ENCODE data around the gene GOLGB1.

The GOLGB1 gene

DNA sequence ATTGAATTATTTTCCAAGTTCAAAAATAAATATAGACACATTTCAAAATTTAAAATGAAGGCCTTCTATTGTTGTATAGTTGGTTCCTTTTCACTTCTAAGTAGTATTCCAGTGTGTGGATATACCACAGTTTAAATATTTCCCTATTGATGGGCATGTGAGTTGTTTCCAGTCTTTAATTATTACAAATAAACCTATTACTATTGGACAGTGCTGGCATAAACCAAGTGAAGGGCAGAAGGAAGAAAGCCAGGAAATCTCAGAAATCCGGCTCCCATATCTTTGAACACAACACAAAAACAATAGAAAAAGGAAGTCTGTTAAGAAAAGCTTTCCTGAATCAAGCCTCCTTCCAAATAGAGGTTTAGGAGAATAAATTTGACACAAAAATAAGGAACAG, 26.1 kb downstream of the GOLGB1 start:
- H3K4me3 Mint-ChIP-seq, result no peak overlapping the region
- ATAC-seq (replicated peaks) (no peak), DNase-seq (no peak)
- no peaks in the 10 kb centered on the region for H3K27me3 Mint-ChIP-seq
- H3K4me1 Mint-ChIP-seq, result peaks cover 3 to 12% of the 10 kb centered on the region in 2 donors
- H3K27ac Mint-ChIP-seq, result no peak overlapping the region
- H3K9me3 Mint-ChIP-seq, result no peaks in the 10 kb centered on the region
- H3K36me3 Mint-ChIP-seq, result peaks cover 57 to 66% of the 10 kb centered on the region in 2 donors

DNA sequence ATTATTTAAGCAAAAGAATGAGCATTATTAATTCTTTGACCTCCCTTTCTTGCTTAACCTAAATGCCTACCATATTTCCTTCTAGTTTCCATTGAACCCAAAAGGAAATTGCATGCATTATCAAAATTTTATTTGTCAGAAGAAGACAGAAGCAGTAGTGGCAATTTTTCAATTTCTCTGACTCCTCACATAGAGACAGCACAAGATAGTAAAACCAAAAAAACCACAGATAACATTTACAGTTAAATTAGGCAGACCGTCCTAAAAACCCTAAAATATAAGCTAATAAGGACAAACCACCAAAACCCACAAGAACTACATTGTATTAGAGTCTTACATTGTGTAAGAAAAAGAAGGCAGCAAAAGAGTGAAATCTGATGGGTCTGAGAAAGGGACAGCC, 27.1 kb downstream of the GOLGB1 start:
- H3K36me3 Mint-ChIP-seq, result peaks cover 54 to 65% of the 10 kb centered on the region in 2 donors

DNA sequence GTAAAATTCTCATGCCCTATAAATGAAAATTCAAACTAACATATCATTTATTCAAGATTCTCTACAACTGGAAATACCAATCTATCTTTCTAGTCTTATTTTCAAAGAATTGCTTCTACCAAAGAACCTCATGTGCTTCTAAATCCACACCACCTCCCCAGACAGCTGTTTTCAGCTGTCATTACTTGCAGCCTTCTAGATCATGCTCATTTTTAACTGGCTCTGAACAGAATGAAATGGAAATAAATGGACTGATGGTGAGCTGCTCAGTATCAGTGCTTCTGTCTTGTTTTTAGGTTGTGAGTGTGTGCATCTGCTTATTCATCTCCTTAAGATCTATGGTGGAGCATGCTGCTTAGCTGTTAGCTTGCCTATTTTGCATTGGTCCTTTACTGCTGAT, 29.4 kb downstream of the GOLGB1 start:
- Mint-ChIP-seq H3K36me3 (peaks cover 54 to 62% of the 10 kb centered on the region in 2 donors), H3K27ac (no peak overlapping the region), H3K4me3 (no peak overlapping the region), H3K9me3 (no peaks in the 10 kb centered on the region), H3K4me1 (peaks cover 3 to 12% of the 10 kb centered on the region in 2 donors), H3K27me3 (no peaks in the 10 kb centered on the region)
- ATAC-seq (replicated peaks) (no peak), DNase-seq (no peak)

More for the DNA sequence above, 27.1 kb downstream of the GOLGB1 start:
- DNase-seq, result no peak
- H3K4me3 Mint-ChIP-seq, result no peak overlapping the region
- H3K27ac Mint-ChIP-seq, result no peak overlapping the region
- H3K27me3 Mint-ChIP-seq, result no peaks in the 10 kb centered on the region
- ATAC-seq (replicated peaks), result no peak
- H3K9me3 Mint-ChIP-seq, result no peaks in the 10 kb centered on the region
- peaks cover 3 to 12% of the 10 kb centered on the region in 2 donors for H3K4me1 Mint-ChIP-seq

- no peak for ATAC-seq (replicated peaks)
- DNase-seq, result no peak
- no peak overlapping the region for H3K27ac Mint-ChIP-seq
- H3K36me3 Mint-ChIP-seq, result peaks cover 49 to 57% of the 10 kb centered on the region in 2 donors
- no peaks in the 10 kb centered on the region for H3K9me3 Mint-ChIP-seq
- H3K4me1 Mint-ChIP-seq, result peaks cover 3 to 10% of the 10 kb centered on the region in 2 donors
- H3K27me3 Mint-ChIP-seq, result no peaks in the 10 kb centered on the region
- H3K4me3 Mint-ChIP-seq, result no peak overlapping the region
Observed at GRCh38 chr3:121719423-121719822, 30.1 kb downstream of the GOLGB1 start.

DNA sequence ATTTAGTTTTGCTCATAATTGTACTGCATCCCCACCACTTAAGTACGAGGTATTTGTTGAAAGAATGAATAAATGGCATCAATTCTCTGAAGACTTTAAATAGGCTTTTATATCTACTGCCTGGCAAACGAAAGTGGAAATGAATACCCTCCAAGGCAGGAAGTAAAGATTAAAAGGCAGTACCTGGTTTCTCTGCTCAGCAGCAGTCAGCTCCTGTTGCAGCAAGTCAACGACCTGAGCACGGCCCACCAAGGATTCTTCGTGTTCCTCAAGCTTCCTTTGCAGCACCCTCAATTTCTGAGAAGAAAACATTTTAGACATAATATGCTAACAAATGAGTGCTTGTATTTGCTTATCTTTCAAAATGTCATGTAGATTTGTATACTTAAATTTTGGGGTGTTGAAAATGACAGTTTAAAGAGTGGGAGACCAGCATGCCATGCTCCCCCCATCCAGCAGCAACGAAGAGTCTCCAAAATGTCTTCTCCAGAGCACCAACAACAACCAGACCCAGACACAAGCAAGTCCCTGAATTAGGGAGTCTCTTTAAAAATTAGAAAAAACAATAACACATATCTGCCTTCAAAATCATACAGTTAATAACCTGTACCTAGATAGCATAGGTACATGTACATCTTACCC, 31.2 kb downstream of the GOLGB1 start:
- DNase-seq (no peak), ATAC-seq (replicated peaks) (no peak)
- Mint-ChIP-seq H3K4me3 (no peak overlapping the region), H3K36me3 (peaks cover 44 to 53% of the 10 kb centered on the region in 2 donors), H3K9me3 (no peaks in the 10 kb centered on the region), H3K27ac (no peak overlapping the region), H3K4me1 (no peaks in the 10 kb centered on the region), H3K27me3 (no peaks in the 10 kb centered on the region)

- H3K27me3 Mint-ChIP-seq, result no peaks in the 10 kb centered on the region
Observed at GRCh38 chr3:121710347-121710746, 39.2 kb downstream of the GOLGB1 start.

GRCh38 chr3:121707531-121708273, 41.8 kb downstream of the GOLGB1 start:
- Mint-ChIP-seq H3K27ac (peak overlapping the region; percentile 14), H3K36me3 (peaks cover 27 to 53% of the 10 kb centered on the region in 2 donors), H3K27me3 (no peaks in the 10 kb centered on the region), H3K4me3 (no peak overlapping the region), H3K4me1 (no peaks in the 10 kb centered on the region), H3K9me3 (no peaks in the 10 kb centered on the region)
- DNase-seq (no peak), ATAC-seq (replicated peaks) (no peak)

More at GRCh38 chr3:121710347-121710746, 39.2 kb downstream of the GOLGB1 start:
- DNase-seq (no peak), ATAC-seq (replicated peaks) (no peak)
- no peak overlapping the region for H3K27ac Mint-ChIP-seq
- H3K4me1 Mint-ChIP-seq, result no peaks in the 10 kb centered on the region
- no peaks in the 10 kb centered on the region for H3K9me3 Mint-ChIP-seq
- peaks cover 22 to 46% of the 10 kb centered on the region in 2 donors for H3K36me3 Mint-ChIP-seq
- H3K4me3 Mint-ChIP-seq, result no peak overlapping the region

DNA sequence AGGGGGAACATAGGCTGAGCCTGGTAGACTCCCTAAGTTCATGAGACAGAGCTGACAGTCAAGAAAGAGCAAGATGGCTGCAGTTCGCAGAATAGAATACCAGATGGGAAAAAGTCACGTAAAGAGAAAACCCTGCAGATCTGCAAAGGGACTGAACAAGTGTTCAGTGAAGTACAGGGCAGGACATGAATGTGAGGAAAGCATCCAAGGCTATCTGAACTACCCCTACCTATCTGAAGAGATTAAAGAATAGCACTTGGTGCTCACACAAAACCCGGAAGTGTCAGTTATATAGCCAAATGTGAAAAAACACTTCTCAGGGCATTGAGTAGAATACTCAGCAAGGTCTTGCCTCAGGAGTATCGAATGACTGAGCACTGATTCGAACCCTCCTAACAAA, 44.0 kb downstream of the GOLGB1 start:
- DNase-seq (no peak), ATAC-seq (replicated peaks) (no peak)
- H3K4me1 Mint-ChIP-seq, result no peaks in the 10 kb centered on the region
- H3K36me3 Mint-ChIP-seq, result peaks cover 33 to 62% of the 10 kb centered on the region in 2 donors
- no peaks in the 10 kb centered on the region for H3K9me3 Mint-ChIP-seq
- H3K27ac Mint-ChIP-seq, result no peak overlapping the region
- H3K4me3 Mint-ChIP-seq, result no peak overlapping the region
- no peaks in the 10 kb centered on the region for H3K27me3 Mint-ChIP-seq

DNA sequence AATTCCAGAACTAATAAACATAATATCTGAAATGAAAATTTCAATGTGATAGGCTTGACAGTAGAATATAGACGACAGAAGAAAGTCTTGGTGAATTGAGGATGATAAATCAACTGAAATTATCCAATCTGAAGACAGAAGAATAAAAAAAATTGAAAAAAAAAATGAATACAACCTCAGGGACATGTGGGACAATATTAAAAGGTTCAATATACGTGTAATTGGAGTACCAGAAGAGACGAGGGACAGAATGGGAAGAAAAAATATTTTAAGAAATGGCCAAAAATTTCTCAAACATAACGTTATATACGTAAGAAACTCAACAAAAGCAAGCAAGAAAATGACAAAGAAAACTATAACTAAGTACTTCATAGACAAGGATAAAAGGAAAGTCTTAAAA, 45.6 kb downstream of the GOLGB1 start:
- H3K9me3 Mint-ChIP-seq, result no peaks in the 10 kb centered on the region
- no peak for DNase-seq
- H3K27ac Mint-ChIP-seq, result peak overlapping the region; percentile 9
- H3K4me3 Mint-ChIP-seq, result no peak overlapping the region
- H3K27me3 Mint-ChIP-seq, result no peaks in the 10 kb centered on the region
- no peak for ATAC-seq (replicated peaks)
- peaks cover 28 to 54% of the 10 kb centered on the region in 2 donors for H3K36me3 Mint-ChIP-seq
- no peaks in the 10 kb centered on the region for H3K4me1 Mint-ChIP-seq

DNA sequence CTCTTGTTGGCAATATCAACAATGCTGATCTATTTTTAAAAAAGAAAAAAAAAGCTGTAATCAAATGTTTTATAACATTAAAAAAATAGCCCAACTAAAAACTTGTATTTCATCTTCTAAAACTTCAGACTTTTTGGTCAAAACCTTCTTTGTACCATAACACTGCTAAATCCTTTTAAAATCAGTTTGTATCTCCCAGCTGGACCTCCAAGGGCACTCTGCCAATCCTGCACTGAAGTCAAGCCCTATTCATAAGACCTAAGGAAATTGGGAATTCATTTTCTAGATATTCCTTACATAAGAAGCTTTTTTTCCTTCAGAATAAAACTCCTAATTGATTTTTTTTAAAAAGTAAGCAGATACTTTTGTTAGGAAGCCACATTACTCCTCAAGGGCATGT, 50.6 kb downstream of the GOLGB1 start:
- Mint-ChIP-seq H3K27ac (no peak overlapping the region), H3K9me3 (no peaks in the 10 kb centered on the region), H3K36me3 (peaks cover 28 to 47% of the 10 kb centered on the region in 2 donors), H3K27me3 (no peaks in the 10 kb centered on the region), H3K4me3 (no peak overlapping the region), H3K4me1 (no peaks in the 10 kb centered on the region)
- DNase-seq, result no peak
- ATAC-seq (replicated peaks), result no peak

DNA sequence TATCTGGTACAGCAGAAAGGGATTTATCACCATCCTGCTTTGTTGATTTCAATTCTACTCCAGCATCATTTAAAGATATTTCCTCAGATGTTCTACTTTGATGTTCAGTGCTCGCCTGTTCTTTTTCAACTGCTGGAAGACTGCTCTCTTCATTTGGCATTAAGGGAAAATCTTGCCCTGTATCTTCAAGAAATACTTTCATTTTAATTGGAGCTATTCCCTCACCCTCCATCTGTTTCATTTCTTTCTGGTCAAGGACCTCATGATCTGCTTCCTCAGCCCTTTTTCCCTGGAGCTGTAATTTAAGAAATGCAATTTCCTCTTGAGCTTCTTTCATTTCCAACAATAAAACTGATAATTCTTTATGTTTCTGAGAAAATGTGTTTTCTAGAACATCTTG, 51.1 kb downstream of the GOLGB1 start:
- Mint-ChIP-seq H3K4me1 (no peaks in the 10 kb centered on the region), H3K27ac (no peak overlapping the region), H3K9me3 (no peaks in the 10 kb centered on the region), H3K36me3 (peaks cover 26 to 43% of the 10 kb centered on the region in 2 donors), H3K27me3 (no peaks in the 10 kb centered on the region), H3K4me3 (no peak overlapping the region)
- DNase-seq (no peak), ATAC-seq (replicated peaks) (no peak)

DNA sequence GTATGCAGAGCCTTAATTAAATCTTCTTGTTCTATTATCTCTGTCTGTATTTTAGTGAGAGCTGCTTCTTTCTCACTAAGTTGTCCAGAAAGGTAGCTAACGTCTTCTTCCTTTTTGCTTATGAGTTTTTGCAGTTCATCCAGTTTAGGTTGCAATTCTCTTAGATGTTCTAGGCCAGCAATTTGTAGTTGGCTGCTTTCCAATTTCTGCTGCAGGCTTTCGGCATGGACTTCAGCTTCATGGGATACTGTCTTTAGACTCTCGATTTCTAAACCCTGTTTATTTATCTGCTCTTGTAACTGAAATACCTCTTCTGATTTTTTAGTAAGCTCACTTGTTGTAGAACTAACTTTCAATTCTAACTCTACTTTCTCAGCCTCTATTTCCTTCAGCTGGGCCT, 53.4 kb downstream of the GOLGB1 start:
- H3K36me3 Mint-ChIP-seq, result peaks cover 25 to 39% of the 10 kb centered on the region in 2 donors
- no peak overlapping the region for H3K4me3 Mint-ChIP-seq
- H3K27ac Mint-ChIP-seq, result no peak overlapping the region

GRCh38 chr3:121692010-121692699, 57.4 kb downstream of the GOLGB1 start:
- H3K9me3 Mint-ChIP-seq, result no peaks in the 10 kb centered on the region
- H3K4me3 Mint-ChIP-seq, result no peak overlapping the region
- no peaks in the 10 kb centered on the region for H3K27me3 Mint-ChIP-seq
- H3K27ac Mint-ChIP-seq, result peak overlapping the region; percentile 14
- H3K4me1 Mint-ChIP-seq, result peaks cover 11 to 14% of the 10 kb centered on the region in 2 donors
- no peak for ATAC-seq (replicated peaks)
- H3K36me3 Mint-ChIP-seq, result peaks cover 23 to 36% of the 10 kb centered on the region in 2 donors
- no peak for DNase-seq

More for the DNA sequence above, 53.4 kb downstream of the GOLGB1 start:
- Mint-ChIP-seq H3K4me1 (peaks cover 5 to 7% of the 10 kb centered on the region in 2 donors), H3K9me3 (no peaks in the 10 kb centered on the region), H3K27me3 (no peaks in the 10 kb centered on the region)
- DNase-seq, result no peak
- ATAC-seq (replicated peaks), result no peak

GRCh38 chr3:121690777-121691405, 58.6 kb downstream of the GOLGB1 start:
- Mint-ChIP-seq H3K9me3 (peaks cover 0 to 4% of the 10 kb centered on the region in 2 donors), H3K4me1 (peaks cover 11 to 14% of the 10 kb centered on the region in 2 donors), H3K27ac (peak overlapping the region; percentile 15), H3K4me3 (peak overlapping the region in 1 of 2 donors; percentile 2), H3K27me3 (no peaks in the 10 kb centered on the region), H3K36me3 (peaks cover 26 to 44% of the 10 kb centered on the region in 2 donors)
- DNase-seq (no peak), ATAC-seq (replicated peaks) (peak; percentile 79 to 85)
